Hypothalamus (tissue), 51 donors: Measurements from ENCODE around the gene TTC28.

Experiments
- DNase-seq, 51 donors: peaks; one replicate each; lab custom pipeline; 2025; lab: John Stamatoyannopoulos, UW

The TTC28 gene

GRCh38 chr22:28417431-28417830 lies 262.2 kb downstream of the TTC28 start:
- DNase-seq = no peak

GRCh38 chr22:28414913-28415312 lies 264.7 kb downstream of the TTC28 start:
- no peak for DNase-seq

GRCh38 chr22:28413612-28414399 lies 265.8 kb downstream of the TTC28 start:
- no peak for DNase-seq

GRCh38 chr22:28412109-28412508 lies 267.5 kb downstream of the TTC28 start:
- DNase-seq = no peak

- peak in 1 of 51 donors; percentile 21 for DNase-seq
These were observed 268.5 kb downstream of the TTC28 start for GRCh38 chr22:28411125-28411524.

GRCh38 chr22:28410050-28410816 lies 269.4 kb downstream of the TTC28 start:
- DNase-seq = no peak

GRCh38 chr22:28408709-28409108 lies 270.9 kb downstream of the TTC28 start:
- DNase-seq = no peak

GRCh38 chr22:28407645-28408044 lies 272.0 kb downstream of the TTC28 start:
- no peak for DNase-seq

- DNase-seq = no peak
These were observed 273.4 kb downstream of the TTC28 start for GRCh38 chr22:28406246-28406645.

- no peak for DNase-seq
These were observed 274.1 kb downstream of the TTC28 start for GRCh38 chr22:28405588-28405987.

- no peak for DNase-seq
These were observed 277.1 kb downstream of the TTC28 start for GRCh38 chr22:28402539-28402938.

GRCh38 chr22:28402060-28402459 lies 277.6 kb downstream of the TTC28 start:
- no peak for DNase-seq

GRCh38 chr22:28398981-28399380 lies 280.7 kb downstream of the TTC28 start:
- DNase-seq = no peak

GRCh38 chr22:28398355-28398754 lies 281.3 kb downstream of the TTC28 start:
- no peak for DNase-seq

- DNase-seq = no peak
These were observed 282.3 kb downstream of the TTC28 start for GRCh38 chr22:28397306-28397705.

- no peak for DNase-seq
These were observed 283.5 kb downstream of the TTC28 start for GRCh38 chr22:28395920-28396753.

- DNase-seq = no peak
These were observed 284.1 kb downstream of the TTC28 start for GRCh38 chr22:28395520-28395919.

GRCh38 chr22:28394513-28395110 lies 285.0 kb downstream of the TTC28 start:
- DNase-seq = peak in 2 of 51 donors; percentile 10 to 19

- DNase-seq = no peak
These were observed 298.0 kb downstream of the TTC28 start for GRCh38 chr22:28381429-28382167.

- no peak for DNase-seq
These were observed 299.7 kb downstream of the TTC28 start for GRCh38 chr22:28379951-28380350.
